IPS DF 4.7 (cell line): Measurements from ENCODE around the gene SEC31A.

Experiments used
- DNase-seq: peaks from one replicate; pipeline ENCODE4 v3.0.0-alpha.2; 2013; ENCODE audit warnings: low spot score; ENCODE audit errors: extremely low read depth

Gene SEC31A

DNA sequence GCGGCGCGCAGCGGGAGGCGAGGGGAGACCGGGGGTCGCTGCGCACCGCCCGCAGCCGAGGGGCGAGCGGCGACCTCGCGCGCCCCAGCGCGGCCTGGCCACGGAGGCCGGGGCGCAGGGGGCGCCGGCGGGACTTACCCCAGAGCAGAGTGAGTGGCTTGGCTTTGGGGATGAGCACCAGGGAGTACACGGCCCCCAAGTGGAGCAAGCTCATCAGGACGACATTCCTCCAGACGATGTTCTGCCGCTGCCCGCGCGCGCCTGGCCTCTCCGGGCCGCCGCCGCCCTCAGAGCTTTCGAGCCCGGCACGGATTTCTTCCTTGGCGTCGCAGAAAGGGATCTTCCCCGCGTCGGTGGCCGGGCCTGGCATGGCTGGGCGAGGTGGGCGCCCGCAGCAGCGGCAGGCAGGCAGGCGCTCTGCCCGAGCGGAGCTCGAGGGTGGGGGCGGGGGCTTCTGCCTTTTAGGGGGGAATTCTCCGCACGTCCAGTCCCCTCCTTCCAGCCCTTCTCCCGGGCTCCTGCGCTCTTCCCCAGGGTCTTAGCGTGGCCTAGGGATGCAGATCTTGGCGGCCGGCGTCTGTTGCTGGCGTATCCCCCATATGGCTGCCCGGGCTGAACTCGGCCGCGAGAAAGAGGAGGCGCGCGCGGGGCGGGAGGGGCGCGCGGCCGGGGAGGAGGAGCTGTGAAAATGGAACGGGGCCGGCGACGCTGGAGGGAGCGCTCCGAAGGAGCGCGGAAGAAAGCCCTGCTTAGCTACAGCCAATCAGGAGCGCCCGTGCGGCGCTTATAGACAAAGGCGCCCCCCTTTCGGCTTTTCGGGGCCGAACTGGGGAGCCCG is 92.6 kb downstream of the SEC31A start, which contains the start of gene SCD5:
TSS of gene SCD5 (minus strand) at position 629 of the 838 bp plus-strand sequence. CDS start at position 370, 259 bp downstream.
- DNase-seq, result no peak

DNA sequence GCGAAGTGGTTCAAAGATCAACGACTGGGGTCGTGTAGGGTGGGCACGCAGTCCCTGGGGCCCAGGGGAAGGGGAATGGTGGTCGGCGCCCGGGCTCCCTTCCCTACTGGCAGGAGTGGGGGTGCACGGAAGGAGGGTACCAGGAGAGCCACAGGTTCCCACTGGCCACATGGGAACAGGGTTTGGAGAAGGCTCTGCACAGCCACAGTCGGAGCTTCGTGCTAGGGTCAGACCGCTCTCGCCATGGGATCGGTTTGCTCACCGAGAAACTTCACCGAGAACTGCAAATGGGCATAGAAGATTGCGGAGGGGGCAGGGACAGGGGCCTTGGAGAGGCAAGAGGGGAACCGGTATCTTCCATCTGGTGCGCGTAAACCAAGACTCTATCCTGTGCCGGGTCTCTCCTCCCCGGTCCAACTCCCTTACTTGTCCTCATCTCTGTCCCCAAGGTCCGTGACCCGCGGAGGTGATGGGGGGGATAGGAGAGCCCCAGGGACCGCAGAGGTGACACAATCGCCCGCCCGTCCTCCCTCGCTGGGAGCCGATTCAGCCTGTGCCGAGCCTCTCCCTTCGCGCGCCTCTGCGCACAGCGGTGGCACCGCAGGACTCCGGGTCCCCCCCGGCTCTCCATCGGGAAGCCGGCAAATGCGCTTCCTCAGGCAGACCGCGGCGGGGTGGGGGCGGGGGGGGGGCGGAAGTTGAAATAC is 93.4 kb downstream of the SEC31A start:
- DNase-seq, result no peak

DNA sequence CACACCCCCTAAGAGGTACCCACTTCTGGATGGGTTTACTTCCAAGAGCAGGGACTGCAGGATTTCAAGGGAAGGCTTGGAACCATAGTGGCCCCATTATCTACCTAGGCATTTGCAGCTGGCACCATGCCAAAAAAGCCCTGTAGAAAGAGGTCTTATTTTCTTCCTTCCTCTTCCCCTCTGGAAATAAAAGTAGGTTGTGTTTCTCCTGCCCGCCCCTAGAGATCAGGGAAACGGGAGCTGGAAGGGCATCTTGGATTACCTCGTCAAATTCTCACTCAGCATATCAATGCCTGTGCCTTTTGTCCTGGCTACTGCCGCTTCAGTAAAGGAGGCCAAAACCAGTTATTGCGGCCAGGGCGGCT is 93.9 kb downstream of the SEC31A start:
- no peak for DNase-seq

DNA sequence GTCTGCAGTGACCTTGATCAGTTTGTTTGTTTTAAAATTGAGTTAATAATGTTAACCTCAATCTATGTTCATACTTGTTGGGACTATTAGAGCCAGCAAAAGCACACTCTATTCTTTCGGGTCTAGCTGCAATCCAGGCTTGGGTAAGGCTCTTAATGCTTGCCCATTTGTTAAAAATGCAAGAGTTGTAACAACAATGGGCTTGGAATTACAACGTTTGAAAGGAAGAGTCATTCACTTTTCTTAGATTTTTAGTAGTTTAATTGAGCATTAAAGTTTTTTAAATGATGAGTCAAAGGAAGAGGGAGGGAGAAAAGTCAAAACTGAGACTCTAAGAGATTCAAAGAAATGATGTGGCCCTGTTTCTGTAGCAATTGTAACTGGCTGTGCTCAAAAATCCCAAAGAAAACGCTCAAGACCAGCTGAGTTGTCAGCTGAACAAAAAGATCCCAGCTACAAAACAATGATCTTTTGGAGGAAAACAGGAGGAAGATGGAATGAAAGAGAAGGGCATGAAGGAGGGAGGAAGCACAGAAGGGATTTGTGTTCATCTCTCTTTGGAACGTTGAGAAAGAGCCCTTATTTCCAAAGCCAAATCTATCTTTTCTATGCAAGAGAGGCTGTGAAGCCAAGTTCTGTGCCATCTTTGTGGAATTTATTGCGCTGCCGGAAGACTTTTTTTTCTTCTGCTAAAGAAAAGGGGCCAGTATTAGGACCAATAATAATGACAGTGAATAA is 97.9 kb downstream of the SEC31A start:
- no peak for DNase-seq

DNA sequence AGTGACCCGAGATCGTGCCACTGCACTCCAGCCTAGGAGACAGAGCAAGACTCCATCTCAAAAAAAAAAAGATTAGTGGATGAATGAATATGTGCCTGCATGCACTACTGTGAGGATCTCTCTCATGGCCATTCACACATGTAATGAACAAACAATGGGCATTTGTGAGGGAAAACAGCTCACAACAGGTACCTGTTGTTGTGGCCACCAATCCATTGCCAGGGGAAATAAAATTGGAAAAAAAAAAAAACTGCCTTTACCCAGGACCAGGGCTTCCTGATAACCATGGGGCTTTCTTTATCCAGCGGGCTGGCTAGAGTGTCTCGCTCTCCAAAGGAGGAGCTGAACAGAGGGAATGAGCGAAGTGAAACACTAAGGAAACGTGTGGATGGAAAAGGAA is 99.8 kb downstream of the SEC31A start:
- DNase-seq, result no peak

DNA sequence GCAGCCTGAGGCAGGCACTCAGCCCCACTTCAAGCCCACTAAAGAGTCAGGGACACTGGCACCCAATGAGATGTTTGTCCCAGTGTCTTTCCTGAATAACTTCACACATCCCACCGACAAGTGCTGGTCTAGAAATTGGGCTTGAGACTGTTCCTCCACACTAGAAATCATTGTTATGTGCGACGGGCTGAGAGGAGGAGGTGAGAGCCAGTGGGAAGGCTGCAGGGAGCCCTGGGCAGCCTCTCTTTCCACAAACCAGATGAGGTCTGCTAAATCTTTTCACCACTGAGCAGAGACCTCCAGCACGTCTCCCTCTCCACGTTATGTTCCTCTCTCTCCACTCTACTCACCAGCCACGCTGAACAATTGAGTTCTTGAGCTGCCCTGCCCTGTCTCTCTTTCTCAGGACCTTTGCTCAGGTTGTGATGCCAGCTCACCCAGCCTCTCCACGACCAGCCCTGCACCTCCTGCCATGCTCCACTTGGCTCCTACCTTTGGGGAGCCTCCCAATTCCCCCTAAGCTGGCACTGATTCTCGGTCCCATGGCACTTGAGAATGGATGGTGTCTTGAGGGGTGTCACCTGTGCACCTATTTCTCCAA is 100.8 kb downstream of the SEC31A start:
- no peak for DNase-seq

DNA sequence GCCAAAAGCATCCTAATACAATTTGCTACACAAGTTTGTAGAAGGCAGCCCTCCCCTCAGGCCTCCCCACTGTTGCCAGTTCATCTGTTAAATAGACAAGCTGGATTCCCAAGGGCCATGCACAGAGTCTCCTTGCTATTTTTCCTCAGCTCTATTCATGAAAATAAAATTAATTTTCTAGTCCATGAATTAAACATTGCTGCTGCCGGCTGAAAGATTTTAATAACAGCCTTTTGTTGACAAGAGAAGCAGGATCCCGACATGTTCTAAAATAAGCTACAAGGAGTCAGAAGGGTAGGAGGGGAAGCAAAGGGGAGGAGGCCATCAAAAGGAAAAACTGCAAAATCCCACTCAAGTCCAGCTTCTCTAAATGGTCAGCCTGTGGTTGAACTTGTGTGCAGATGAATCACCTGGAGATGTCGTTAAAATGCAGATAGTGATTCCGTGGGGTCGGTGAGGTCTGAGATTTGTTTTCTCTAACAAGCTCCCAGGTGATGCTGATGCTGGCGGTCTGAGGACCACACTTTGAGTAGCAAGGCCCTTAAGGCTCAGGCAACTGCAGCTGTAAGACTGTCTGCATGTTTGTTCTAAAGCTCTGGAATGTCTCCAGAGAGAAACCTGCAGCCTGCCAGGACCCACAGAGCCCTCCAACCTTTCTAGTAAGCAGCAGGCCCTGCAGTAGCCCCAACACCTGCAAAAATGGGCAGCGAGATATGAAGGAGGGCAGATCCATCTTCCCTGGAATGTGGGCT is 101.8 kb downstream of the SEC31A start:
- no peak for DNase-seq

DNA sequence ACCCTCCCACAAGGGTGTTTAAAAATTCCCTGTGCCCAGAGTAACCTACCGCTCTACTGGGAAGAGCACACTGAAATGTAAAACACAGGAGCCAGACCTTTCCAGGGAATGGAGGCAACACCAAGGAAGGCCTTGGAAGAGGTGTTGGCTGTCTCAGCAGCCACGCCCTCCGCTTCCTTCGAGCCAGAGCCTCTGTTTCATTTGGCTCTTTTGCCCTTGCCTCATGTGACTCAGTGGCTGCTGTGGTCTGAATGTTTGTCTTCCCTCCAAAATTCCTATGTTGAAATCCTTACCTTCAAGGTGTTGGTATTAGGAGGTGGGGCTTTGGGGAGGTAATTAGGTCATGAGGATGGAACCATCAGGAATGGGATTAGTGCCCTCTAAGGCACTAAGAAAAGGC is 103.6 kb downstream of the SEC31A start:
- DNase-seq, result no peak

DNA sequence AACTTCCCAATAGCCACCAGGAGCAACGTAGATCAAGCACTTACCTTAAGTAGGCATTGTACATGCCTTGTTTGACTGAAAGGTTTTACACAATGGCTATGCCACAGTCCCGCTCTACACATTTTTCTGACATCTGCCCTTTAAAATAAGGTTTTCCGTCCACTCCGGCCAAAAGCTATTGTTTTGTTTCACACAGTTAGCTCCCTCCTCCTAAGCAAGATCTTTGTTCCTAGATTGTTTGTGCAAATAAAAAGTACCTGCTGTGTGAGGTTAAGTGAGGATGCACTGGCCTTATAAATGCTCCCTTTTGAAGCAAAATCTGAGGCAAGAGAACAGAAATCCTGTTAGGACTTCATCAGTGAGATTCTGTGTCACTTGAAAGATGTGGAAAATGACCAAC is 104.1 kb downstream of the SEC31A start:
- DNase-seq, result no peak

DNA sequence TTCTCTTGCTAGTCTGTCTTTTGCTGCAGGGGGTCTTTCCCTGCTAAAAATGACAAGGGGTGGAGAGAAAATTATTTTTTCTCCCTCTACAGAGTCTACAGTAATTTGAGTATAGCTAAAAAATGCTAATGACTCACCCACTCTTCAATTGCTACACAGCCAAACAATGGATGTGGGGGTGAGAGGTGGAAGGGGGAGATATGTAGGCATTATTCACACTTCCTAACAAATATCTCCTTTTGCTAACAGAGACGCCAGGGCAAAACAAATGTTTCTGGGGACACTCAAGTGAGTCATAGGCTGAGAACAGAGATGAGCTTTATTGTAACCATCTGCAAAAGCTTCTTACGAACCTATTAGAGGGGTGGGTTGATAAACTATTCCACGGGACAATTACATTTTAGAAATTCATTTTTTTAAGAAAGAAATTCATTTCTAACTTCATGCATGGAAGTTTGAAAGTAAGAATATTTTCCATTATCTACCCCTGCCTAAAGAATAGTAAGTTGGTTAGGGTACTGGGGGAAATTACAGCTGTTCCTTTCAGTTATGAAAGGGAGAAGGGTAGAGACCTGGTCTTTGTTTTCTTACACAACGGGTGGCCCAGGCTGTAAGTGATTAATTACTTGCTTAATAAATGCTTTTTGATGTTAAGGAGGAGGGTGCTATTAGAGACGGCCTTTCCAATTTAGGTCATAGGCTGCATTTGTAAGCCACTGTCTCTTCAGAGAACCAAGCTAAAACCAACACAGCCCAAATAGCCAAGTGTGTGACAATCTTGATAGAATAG is 105.1 kb downstream of the SEC31A start:
- DNase-seq, result no peak

DNA sequence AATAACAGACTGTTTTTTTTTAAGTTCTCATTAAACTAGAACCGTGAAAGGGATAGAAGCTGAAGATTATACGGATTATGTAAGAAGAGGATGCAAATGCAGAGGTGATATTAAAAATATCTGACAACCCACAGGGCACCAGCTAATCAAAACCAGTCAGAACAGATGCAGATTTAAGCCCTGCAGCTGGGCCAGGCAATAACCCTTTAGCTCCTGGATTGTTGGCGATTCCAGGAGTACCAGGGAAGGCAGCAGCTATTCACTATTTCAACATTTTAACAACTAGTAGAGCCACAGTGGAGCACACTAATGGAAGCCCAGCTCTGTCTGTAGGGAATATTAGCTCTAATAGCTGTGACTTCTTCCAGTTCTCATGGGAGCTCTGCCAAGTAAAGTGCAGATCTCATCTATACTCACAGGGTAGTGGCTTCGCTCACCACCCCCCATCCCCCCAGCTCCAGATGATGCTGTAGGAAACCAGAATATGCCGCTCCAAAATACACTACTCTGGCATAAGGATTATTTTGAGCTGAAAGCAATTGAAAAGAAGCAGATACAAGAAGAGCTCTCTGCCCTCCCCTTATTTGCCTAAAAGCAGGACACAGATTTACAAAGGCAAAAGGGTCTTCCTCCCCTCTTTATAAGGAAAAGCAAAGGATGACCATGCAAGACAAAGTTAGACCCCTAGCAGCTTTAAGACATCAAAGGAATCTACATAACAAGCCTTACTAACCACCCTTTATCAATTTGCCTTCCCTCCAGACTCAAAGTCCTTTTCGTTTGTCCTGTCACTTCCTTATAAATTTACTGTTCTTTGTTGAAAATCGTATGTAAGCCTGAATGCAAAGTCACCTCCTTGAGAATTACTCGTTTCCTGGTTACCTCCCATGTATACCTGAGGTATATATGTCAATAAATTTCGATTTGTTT is 106.0 kb downstream of the SEC31A start:
- no peak for DNase-seq

DNA sequence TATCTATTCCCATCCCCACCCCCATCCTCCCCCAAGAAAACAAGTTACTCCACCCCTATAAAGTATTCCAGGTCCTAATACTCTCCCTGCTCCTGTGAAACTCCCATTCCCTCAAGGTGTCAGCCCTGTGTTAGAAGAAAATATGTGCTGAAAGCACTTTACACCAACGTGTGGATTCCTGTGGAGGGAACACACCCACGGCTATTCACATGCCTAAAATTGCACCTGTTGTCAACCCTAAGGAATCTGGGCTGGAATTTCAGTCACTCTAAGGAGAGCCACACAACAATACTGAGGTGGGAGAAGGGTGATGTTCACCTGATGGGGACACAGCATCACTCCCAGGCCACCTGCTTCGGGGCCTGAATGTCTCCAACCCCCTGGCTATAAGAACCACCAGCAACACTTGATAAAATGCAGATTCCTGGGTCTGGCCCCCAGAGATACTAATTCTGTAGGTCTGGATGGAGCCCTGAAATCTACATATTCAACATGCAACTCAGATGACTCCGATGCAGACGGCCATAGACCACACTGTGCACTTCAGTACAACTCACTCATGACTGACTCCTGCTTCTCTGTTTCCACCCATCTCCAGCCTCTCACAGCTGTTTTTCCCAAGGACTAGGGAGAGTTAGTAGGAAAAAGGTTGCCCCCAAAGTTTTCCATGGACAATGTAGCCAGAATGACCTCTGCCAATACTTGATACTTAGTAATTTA is 108.2 kb downstream of the SEC31A start:
- DNase-seq, result no peak

DNA sequence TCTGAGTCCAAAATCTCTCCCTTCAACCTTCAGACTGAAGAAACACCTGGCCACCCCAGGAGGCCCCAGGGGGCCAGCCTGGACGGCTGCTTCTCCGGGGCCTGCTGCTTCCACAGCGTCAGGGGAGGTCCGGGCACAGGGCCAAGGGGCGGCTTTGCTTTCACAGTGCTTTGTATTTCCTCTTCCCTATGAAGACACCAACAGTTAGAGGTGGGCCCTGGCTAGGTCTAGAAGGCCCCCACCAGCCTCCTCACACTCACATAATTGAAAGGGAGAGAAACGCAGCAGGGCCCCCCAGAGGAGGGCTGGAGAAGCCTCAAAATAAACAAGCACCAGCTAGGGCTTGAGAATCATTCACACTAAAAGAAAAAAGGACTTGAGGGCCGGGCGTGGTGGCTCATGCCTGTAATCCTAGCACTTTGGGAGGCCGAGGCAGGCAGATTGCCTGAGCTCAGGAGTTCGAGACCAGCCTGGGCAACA is 110.2 kb downstream of the SEC31A start:
- DNase-seq, result no peak

DNA sequence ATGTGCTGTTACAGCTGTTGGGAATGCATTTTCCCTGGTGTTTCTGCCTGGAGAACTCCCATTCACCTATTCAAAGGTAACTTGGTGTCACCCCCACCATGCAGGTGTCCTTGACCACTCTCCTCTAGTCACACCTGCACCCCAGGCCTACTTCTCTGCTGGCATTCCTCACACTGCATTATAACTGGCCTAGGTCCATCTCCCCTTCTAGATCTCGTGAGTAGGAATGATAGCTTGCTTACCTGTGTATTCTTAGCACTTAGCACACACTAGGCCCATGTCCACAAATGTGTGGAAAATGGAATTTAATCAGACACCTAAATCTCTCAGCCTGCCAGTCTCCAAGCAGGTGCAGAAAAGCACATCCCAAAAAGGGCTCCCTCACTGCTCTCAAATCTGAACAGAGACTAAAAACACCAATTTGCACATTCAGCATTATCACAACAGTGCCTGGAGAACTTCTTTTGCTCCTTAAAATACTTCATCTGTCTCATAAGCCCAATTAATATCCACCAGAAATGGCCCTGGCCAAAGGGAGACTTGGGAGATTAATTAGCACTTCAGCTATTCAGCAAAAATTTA is 110.7 kb downstream of the SEC31A start:
- DNase-seq, result no peak

DNA sequence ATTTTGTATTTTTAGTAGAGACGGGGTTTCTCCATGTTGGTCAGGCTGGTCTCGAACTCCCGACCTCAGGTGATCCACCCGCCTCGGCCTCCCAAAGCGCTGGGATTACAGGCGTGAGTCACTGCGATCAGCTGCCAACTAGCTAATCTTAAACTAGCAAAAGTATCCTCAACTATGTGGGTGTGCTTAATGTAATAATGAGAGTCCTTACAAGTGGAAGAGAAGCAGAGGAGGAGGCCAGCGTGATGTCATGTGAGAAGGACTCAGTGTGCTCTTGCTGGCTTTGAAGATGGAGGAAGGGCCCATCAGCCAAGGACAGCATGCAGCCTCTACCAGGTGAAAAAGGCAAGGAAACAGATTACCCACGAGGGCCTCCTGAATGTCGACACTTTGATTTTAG is 111.9 kb downstream of the SEC31A start:
- no peak for DNase-seq

DNA sequence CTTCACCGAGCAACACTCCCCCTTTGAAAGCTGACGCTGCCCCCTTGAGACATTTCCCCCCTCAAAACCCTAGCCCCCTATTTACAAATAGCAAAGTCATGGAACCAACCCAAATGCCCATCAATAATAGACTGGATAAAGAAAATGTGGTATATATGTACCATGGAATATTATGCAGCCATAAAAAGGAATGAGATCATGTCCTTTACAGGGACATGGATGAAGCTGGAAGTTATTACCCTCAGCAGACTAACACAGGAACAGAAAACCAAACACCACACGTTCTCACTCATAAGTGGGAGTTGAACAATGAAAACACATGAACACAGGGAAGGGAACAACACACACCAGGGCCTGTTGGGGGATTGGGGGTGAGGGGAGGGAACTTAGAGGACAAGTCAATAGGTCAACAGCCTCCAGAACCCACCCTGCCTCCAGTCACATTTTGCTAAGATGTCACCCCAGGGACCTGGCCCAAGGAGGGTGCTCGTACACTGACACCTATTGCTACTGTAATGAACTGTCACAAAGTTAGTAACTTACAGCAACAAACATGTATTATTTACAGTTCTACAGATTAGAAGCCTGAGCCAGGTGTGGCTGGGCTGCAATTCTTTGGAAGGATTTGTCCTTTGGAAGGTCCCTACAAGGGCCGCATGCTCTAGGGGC is 113.0 kb downstream of the SEC31A start:
- no peak for DNase-seq

DNA sequence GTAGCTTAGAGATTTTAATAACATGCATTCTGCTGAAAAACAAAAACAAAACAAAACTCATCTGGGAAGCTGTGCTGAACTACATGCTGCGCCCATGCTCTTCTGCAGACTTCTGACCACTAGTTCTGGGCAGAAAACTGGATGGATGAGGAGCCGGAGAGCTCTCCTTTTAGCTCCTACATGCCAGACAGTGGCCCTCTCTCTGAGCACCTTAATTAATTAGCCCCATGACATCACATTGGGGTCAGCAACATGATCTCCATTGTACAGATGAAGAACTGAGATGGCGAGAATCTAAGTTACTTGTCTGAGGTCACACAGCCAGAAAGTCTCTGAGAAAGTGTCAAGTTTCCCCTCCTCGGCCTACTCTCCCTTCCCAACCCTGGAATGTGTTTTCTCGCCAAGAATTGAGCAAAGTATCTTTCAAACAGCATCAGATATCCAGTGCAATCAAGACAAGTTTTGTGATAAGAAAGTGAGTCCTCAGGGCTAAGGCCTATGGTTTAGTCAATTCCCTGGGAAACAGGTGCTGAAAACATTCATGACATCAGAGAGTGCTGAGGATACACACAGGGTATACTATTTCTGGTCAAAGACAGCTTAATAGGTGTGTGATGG is 113.9 kb downstream of the SEC31A start:
- DNase-seq, result no peak
